ENCODE results near the gene ENOSF1. TPM values are rescaled to one million over a fixed set of nuclear protein-coding genes. Genes with fewer than 3 reads are reported as not detected.
A peak's percentile ranks its signal among the peaks of the same experiment; 100 is the strongest.

ENOSF1 gene
- total RNA-seq, 1 experiment from 2014 or later: 44.6 TPM

DNA sequence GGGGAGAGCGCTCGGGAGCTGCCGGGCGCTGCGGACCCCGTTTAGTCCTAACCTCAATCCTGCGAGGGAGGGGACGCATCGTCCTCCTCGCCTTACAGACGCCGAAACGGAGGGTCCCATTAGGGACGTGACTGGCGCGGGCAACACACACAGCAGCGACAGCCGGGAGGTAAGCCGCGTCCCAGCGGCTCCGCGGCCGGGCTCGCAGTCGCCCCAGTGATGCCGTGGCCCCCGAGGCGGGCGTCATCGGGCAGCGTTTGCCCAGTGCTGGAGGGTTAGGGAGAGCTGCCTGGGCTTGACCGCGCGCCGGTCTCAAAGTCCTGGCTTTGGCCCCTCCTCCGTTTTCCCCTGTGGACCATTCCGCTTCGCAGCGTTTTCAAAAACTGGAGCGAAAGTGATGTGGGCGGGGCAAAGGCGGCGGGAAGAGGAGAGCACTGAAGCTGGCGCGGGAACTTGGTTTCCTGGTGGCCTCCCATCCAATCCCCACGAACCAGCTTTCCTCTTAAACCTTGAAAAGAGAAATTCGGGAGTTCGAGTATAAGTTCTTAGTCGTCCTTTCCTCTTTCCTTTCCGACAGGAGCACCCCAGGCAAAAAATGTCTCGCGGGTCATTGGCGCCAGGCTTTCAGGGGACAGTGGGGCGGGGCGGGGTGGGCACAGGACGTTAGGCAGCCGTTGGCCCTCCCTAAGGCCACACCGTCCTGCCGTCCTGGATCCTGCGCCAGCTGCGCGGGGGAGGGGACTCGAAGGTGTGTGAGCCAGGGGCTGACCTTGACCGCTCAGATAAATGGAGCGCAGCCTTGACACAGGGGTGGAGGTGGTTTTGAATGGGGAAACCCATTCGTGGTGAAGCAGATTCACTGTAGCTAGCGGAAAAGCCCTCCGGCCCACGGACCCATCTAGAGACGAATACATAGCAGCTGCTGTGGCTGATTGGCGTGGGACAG lies 54.2 kb downstream of the ENOSF1 start (continued):
- no peak for TF ChIP-seq ZNF512 (CRISPR knock-in tag; IDR thresholded peaks at IDR 0.05; ENCODE audit: borderline replicate concordance)
- no peak for TF ChIP-seq ZNF138 (CRISPR knock-in tag; conservative IDR thresholded peaks at IDR 0.05)
- TF ChIP-seq NR1H2 (CRISPR knock-in tag; IDR thresholded peaks at IDR 0.05): 0 out of 2 replicates have a peak, but pooled peaks have one; percentile 29
- no peak for TF ChIP-seq EMX1 (CRISPR knock-in tag; IDR thresholded peaks at IDR 0.05)
- no peak for TF ChIP-seq GABPB1 (CRISPR knock-in tag; IDR thresholded peaks at IDR 0.05)
- TF ChIP-seq MYBL2 (CRISPR knock-in tag; IDR thresholded peaks at IDR 0.05): peak; percentile 83
- TF ChIP-seq SOX15 (CRISPR knock-in tag; IDR thresholded peaks at IDR 0.05): no peak
- TF ChIP-seq, protein P1, sequence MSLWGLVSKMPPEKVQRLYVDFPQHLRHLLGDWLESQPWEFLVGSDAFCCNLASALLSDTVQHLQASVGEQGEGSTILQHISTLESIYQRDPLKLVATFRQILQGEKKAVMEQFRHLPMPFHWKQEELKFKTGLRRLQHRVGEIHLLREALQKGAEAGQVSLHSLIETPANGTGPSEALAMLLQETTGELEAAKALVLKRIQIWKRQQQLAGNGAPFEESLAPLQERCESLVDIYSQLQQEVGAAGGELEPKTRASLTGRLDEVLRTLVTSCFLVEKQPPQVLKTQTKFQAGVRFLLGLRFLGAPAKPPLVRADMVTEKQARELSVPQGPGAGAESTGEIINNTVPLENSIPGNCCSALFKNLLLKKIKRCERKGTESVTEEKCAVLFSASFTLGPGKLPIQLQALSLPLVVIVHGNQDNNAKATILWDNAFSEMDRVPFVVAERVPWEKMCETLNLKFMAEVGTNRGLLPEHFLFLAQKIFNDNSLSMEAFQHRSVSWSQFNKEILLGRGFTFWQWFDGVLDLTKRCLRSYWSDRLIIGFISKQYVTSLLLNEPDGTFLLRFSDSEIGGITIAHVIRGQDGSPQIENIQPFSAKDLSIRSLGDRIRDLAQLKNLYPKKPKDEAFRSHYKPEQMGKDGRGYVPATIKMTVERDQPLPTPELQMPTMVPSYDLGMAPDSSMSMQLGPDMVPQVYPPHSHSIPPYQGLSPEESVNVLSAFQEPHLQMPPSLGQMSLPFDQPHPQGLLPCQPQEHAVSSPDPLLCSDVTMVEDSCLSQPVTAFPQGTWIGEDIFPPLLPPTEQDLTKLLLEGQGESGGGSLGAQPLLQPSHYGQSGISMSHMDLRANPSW (CRISPR knock-in tag; conservative IDR thresholded peaks at IDR 0.05; ENCODE audit: low read depth): no peak
- no peak for TF ChIP-seq ATF2 (CRISPR knock-in tag; IDR thresholded peaks at IDR 0.05; ENCODE audit: borderline replicate concordance, low read depth)
- TF ChIP-seq ELF4 (CRISPR knock-in tag; IDR thresholded peaks at IDR 0.05; ENCODE audit: low read depth): no peak
- no peak for TF ChIP-seq SMAD3 (CRISPR knock-in tag; IDR thresholded peaks at IDR 0.05; ENCODE audit: borderline replicate concordance)
- TF ChIP-seq ZNF396 (CRISPR knock-in tag; IDR thresholded peaks at IDR 0.05; ENCODE audit: borderline replicate concordance): no peak
- TF ChIP-seq, protein P2, sequence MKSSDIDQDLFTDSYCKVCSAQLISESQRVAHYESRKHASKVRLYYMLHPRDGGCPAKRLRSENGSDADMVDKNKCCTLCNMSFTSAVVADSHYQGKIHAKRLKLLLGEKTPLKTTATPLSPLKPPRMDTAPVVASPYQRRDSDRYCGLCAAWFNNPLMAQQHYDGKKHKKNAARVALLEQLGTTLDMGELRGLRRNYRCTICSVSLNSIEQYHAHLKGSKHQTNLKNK (CRISPR knock-in tag; IDR thresholded peaks at IDR 0.05): no peak
- no peak for TF ChIP-seq OVOL2 (CRISPR knock-in tag; IDR thresholded peaks at IDR 0.05; ENCODE audit: borderline replicate concordance)
- no peak for TF ChIP-seq RORB (CRISPR knock-in tag; IDR thresholded peaks at IDR 0.05)
- no peak for TF ChIP-seq PRRX2 (CRISPR knock-in tag; IDR thresholded peaks at IDR 0.05)
- TF ChIP-seq ETV6 (CRISPR knock-in tag; IDR thresholded peaks at IDR 0.05): peak; percentile 42; the same call in 1 of the 2 replicates
- TF ChIP-seq NR3C1 (CRISPR knock-in tag; conservative IDR thresholded peaks at IDR 0.05; ENCODE audit: low read depth): no peak
- TF ChIP-seq NFE2L1 (CRISPR knock-in tag; IDR thresholded peaks at IDR 0.05): no peak
- TF ChIP-seq, protein P3, sequence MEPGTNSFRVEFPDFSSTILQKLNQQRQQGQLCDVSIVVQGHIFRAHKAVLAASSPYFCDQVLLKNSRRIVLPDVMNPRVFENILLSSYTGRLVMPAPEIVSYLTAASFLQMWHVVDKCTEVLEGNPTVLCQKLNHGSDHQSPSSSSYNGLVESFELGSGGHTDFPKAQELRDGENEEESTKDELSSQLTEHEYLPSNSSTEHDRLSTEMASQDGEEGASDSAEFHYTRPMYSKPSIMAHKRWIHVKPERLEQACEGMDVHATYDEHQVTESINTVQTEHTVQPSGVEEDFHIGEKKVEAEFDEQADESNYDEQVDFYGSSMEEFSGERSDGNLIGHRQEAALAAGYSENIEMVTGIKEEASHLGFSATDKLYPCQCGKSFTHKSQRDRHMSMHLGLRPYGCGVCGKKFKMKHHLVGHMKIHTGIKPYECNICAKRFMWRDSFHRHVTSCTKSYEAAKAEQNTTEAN (CRISPR knock-in tag; IDR thresholded peaks at IDR 0.05): no peak
- TF ChIP-seq TEAD1 (CRISPR knock-in tag; IDR thresholded peaks at IDR 0.05): no peak
- TF ChIP-seq AR (CRISPR knock-in tag; IDR thresholded peaks at IDR 0.05): no peak
- no peak; the same call in 1 of the 2 replicates for TF ChIP-seq E2F4 (CRISPR knock-in tag; IDR thresholded peaks at IDR 0.05; ENCODE audit: borderline replicate concordance, low read depth)
- TF ChIP-seq TEAD4 (CRISPR knock-in tag; IDR thresholded peaks at IDR 0.05): no peak
- TF ChIP-seq SMAD4 (CRISPR knock-in tag; IDR thresholded peaks at IDR 0.05): no peak
- no peak for TF ChIP-seq TCF7 (CRISPR knock-in tag; IDR thresholded peaks at IDR 0.05; ENCODE audit: low read depth)

Measured in WTC11 (cell line).